Activated effector memory CD4-positive, alpha-beta T cell treated with anti-CD3 and anti-CD28 coated beads, Interleukin-2, amount 50 U/mL, for 16 hours (primary cell): ENCODE measurements around the gene RNLS.

Experiments used
- DNase-seq: peaks from one replicate; pipeline ENCODE4 v3.0.0-alpha.2; 2020

The RNLS gene

DNA sequence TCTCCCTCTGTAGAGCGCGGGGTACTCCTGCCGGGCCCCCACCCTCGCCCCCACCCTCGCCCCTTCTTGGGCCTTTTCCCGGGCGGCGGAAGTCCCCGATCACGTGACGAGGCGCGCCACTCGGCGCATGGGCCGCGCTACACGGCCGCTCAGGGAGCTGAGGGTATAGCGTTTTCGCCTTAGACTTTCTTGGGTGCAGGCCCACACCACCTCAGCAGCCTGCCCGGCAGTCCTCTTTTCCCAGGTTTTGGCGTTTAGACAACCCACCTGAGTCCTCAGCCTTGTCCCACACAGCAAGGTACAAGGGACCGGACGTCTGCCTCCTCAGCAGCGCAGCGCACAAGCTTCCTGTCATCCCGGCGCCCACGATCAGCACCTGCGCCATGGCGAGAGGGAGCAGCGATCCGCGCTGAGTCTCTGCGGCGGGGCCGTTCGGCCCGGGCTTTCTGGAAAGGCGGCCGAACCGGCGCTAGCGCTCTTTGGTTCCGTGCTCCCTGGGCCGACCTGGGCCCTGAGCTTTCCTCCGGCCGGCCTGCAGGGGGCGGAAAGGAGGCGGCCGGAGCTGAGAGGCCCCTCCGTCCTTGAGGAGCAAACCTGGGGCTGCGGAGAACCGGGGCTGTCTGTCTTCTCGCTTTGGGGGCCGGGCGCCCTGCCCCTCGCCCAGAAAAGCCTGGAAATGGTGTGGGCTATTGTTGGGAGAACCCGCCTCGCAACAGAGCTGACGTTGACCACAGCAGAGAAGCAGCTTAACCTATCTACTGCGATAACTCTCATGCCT, at the start of gene RNLS:
TSS of gene RNLS (minus strand) at position 513 of the 778 bp plus-strand sequence.
- DNase-seq = peak; percentile 88

DNA sequence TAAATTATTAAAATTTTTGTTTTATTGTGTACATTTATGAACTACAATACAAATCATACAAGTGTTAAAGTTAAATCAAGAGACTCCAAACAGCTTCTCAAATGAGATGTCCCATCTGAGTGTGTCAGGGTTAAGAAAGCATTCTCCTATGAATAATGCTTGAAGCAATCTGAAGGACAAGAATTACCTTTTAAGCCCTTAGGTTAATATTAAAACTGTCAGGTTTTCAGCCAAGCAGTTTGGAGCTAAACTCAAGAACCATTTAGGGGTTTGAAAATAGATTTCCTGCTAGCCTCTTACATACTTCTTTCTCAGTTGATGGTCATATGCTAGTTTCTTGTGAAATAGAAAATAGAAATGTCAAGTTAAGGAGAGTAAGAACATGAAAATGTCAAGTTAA, 41.7 kb upstream of the RNLS start:
- no peak for DNase-seq

DNA sequence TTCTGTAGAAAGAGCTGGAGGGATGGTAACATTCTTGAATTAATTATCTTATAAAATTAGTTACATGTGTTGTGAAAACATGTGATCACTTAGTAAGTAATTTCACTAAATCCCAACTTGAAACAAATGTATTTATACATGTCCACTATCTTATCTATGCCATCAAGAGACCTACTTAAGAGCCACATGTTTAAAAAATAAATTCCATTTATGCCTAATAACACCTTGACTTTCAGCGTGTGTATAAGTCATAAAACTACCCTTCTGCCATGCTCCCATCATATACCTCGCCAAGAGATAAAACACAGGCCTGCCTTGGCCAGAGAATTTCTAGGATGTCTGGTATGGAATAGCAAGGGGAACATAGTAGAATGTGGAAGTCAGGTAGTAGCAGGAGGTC, 40.7 kb upstream of the RNLS start:
- no peak for DNase-seq

DNA sequence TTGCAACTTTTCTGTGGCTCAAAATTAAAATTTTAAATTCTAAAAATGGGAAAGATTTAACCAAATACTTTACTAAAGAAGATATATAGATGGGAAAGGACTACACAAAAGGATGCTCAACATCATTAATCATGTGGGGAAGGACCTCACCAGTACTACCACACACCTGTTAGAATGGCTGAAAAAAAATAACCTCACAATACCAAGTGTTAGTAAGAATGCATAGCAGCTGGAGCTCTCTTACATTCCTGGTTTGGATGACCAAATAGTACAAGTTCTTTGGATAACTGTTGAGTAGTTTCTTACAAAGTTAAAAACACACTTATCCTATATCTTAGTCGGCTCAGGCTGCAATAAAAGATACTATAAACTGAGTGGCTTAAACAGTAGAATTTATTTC, 37.3 kb upstream of the RNLS start:
- DNase-seq = no peak

- DNase-seq = no peak
Observed at GRCh38 chr10:88618496-88618895, 35.4 kb upstream of the RNLS start.

DNA sequence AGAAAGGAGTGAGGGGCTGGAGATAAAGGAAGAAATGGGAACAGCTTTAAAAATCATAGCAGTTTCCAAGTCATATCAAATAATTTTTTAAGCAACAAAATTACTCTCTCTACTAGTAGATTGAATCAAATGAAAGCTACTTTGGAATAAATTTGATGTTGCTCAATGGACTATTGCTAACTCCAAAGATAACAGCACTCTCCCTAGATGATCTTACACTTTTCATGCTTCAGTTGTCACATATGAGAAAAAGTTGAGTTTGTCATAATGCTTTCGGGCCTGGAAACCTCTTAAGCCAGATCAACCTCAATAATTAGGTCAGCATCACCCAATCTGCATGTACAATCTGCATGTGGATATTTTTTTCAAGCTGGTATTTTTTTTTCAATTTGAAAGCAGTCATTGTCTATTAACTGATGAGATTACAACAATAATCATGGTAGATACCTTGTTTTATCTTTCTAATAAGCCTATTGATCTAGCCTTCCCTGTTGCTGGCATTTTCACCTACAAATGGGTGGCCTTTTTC, 34.7 kb upstream of the RNLS start:
- no peak for DNase-seq

DNA sequence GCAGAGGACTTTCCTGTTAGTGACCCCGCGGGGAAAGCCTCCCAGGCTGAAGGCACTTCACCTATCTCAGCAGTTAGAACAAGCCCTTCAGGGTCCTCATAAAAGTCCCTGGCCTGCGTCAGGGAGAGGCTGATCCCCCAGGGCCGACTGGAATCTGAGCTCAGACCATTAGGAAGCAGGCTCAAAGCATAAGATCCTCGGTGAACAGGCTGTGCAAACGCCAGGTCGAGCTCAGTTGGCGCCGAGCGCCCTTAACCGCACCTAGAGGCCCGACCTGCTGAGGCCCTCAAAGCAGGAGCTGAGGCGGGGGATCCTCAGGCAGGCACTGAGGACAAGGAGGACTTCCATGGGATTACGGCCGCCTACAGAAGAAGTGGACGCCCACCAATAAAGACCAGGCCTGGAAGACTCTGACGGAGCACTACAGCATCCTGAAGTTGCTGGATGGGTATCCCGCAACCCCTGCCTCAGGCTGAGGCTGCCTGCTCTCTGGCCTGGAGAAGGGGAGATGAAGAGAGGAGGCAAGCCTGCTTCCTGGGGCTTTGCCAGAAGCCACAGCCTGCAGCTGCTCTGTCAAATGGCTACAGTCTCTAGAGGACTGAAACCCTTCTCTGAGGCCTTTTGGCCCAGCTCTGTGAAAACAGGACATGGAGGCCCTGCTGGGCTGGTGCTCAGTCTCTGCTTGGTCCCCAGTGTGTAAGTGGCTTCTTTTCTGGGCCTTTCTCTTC, 33.3 kb upstream of the RNLS start:
- DNase-seq = no peak

DNA sequence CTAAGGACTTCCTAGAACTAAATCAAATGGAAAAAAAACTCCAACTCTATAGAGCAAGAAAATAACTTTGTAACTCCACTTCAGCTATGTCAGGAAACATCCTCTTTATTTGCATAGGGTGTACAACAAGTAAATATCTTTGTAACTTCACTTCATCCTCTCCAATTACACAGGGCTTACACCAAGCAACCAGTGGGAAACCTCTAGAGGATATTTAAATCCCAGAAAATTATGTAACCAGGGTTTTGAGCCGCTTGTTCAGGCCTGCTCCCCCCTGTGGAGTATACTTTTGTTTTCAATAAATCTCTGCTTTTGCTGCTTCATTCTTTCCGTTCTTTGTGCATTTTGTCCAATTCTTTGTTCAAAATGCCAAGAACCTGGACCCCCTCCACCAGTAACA, 25.7 kb upstream of the RNLS start:
- no peak for DNase-seq

DNA sequence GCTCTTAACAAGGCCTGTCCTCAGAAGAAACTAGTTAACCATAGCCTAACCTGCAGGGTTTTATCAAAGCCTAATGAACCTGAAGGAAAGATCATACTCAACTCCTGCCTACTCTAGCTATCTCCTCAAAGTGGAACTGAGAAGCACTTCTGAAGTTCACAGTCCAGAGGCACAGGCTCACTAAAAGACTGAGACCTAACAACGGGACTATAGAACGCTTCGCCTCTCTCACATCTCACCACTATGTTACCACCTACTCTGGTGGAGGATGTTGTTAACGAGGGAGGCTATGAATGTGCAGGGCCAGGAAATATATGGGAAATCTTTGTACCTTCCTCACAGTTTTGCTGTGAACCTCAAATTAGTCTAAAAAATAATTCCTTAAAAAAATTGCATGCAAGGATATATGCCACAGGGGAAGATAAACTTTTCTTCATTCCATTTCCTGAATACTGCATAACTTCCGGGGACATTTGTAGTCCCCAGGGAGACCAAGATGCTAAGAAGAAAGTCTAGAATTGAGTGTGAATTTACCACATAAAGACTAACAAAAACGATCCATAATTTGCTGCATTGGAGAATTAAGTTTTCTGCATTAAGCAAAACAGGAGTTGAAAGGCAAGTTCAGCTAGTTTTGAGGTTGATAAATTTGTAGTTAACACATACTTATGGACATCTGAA, 25.1 kb upstream of the RNLS start:
- no peak for DNase-seq

DNA sequence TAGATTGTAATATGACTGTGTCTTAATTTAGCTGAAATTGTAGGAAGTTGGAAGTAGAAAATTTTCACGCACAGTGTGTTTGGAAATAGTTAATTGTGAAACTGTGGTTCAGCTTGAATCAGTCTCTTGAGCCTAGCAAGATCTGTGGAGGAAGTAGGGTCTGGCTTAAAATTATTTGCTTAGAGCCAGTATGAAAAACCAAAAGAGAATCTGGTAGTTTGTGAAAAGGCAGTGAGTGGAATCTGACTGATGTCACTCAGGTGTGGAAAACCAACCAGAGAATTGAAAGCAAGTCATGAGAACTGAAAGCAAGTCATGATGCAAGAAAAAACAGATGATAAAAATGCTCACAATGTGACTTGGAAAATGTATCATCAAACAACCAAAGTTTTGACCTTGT, 14.9 kb upstream of the RNLS start:
- no peak for DNase-seq

- DNase-seq = no peak
Observed at GRCh38 chr10:88594482-88594881, 11.4 kb upstream of the RNLS start.

DNA sequence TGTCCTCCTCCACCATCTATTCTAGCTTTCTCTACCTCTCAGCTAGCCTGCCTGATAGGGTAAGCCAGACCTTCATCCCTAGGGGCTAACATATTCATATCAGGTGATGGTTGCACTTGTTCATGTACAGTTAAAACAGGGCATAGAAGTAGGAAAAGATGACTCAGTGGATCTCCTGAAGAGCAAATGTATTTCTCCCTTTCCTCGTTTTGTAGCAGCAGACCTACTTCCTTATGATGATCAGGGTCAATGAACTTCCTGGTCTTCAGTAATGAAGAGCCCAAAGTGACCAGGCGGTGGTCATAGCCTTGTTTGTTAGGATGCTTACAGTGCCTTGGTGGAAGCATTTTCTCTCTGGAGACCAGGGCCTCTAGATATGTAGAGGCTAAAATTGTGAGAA, 9.8 kb upstream of the RNLS start:
- DNase-seq = no peak

GRCh38 chr10:88592381-88592780, 9.3 kb upstream of the RNLS start:
- DNase-seq = no peak

DNA sequence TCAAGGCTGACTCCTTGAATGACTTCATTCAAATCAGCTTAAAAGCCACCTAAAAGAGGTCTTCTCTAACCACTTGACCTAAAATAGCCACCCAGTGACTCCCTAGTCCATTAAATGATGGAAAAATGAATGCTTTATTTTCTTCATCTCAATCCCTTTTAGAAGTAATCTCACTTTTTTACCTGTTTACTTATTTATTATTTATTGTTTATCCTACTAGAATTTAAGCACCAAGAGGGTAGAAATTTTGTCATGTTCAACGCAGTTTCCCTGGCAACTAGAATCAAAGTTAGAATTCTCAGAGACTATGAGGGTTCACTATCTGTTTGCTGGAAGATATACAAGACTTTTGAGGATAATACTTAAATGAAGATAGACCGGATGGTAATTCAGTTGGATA, 3.3 kb upstream of the RNLS start, which contains the start of gene LIPJ:
TSS of gene LIPJ (plus strand) at position 301 of the 400 bp plus-strand sequence. CDS start 3,926 bp downstream, outside the sequence.
- DNase-seq = no peak

- DNase-seq = no peak
Observed at GRCh38 chr10:88583584-88583957, 453 bp upstream of the RNLS start.

DNA sequence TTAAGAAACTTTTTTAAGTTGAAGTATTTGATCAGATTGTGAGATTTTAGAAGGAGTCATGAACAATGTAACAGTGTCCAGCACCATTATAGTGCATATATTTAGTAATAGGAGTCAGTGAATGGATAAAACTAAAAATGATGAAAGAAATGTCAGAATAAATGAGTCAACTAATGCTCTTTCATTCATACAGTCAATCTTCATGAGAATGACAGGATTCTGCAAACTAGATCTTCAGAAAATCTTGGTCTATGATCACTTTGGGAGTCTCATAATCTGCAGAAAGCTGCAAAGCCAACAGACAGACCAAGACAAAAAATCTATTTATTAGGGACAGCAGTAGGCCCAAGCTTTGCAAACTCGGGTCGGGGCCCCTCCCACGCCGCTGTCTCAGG, 710 bp downstream of the RNLS start:
- DNase-seq = no peak

GRCh38 chr10:88565072-88565471, 18.0 kb downstream of the RNLS start:
- no peak for DNase-seq

GRCh38 chr10:88562152-88562551, 21.0 kb downstream of the RNLS start:
- DNase-seq = no peak

- no peak for DNase-seq
Observed at GRCh38 chr10:88557658-88558057, 25.5 kb downstream of the RNLS start.

DNA sequence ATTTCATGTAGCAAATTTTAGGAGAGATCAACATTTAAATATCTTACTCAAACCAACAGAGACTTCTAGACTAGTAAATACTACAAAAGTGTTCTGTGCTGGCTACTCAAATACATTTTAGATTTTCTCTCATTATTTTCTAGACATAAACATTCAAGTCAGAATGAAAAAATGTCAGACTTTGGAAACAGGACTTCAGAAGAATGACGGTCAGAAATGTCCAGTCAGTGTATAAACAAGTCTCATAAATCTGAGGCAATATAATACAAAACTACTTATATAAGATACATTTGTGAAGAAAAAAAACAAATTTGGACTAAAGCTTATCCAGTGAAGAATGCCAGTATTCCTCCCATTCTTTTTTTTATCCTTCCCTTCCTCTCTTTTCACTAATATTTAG, 25.9 kb downstream of the RNLS start:
- no peak for DNase-seq

DNA sequence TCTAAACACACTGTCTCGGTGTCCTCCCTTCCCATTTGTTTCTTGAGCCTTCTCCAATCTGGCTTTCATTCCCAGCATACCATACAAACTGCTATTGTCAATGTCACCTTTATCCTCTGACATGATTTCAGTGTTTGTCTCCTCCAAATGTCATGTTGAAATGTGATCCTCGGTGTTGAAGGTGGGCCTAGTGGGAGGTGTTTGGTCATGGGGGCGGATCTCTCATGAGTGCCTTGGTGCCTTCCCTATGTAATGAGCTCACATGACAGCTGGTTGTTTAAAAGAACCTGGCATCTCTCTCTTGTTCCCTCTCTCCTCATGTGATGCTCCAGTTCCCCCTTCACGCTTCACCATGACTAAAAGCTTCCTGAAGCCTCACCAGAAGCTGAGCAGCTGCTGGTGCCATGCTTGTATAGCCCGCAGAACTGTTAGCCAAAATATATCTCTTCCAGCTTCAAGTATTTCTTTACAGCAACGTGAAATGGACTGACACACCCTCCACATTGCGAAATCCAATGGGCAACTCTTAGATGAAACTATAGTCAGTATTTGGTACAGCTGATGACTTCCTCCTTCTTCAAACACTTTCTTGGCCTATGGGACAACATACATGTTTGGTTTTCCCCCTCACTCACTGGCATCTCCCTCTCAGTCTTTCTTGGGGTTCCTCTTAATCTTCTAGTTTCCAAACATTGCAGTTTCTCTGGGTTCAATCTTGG, 27.8 kb downstream of the RNLS start:
- no peak for DNase-seq

DNA sequence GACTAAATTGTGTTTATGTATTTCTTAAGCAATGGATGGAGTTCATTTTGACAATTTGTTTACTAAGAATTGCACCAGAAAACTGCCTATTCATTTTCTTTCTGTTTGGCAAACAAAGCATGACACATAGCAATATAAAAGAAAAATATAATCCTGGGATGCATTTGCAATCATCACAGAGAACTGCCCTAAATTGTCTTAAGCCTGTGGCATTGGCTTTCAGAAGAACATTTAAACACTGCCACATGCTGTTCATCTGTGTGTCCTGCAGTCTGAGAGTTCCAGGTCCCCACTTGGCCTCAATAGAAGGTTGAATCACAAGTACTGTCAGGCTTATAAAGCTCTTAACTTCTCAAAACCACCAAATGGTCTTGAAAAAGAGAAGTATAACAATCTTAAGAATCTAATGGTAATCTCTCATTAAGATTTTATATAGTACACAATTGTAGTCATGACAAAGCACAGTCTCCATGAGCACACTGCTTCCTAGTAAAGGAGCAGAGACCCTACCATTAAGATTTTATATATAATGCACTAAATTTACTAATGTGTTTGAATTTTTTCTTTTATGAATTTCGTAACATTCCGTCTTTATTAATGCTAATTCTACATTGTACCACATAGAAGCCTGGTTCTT, 29.9 kb downstream of the RNLS start:
- peak; percentile 64 for DNase-seq
